PC-9 (cell line): ENCODE measurements around the gene PGAM5. TPM values are rescaled to one million over a fixed set of nuclear protein-coding genes. Genes with fewer than 3 reads are reported as not detected.
A peak's percentile ranks its signal among the peaks of the same experiment; 100 is the strongest.

ENCODE experiments used
- BruUV-seq: library from RNA; stranded (reverse); fragments of 400-500 nt; replicated peaks from 2 replicates; lab custom pipeline; 2021; lab: Mats Ljungman, UMichigan
- CTCF ChIA-PET: fragments of 300-600 bp; sonication (Branson Sonifier 250); formaldehyde crosslinking; loops from one replicate; lab custom pipeline; 2022; ENCODE audit warnings: antibody characterized with exemption; lab: Charles Lee
- POLR2A ChIA-PET: fragments of 300-600 bp; sonication (Branson Sonifier 250); formaldehyde crosslinking; loops from one replicate; lab custom pipeline; 2022; ENCODE audit warnings: antibody characterized with exemption; ENCODE audit not compliant: unreplicated experiment; lab: Charles Lee
- DNase-seq, 2 experiments: peaks; one replicate each; pipeline versions ENCODE4 v3.0.0 to v3.0.0-alpha.2; 2015 to 2022; ENCODE audit warnings: mixed read lengths in 1 of 2
- H2AFZ ChIP-seq: fragments of 200-600 bp; sonication (generic); 2 replicates; pipeline ENCODE4 v1.8.1; 2017; ENCODE audit warnings: antibody characterized with exemption
- H3F3A ChIP-seq: fragments of 200-600 bp; sonication (generic); 2 replicates; pipeline ENCODE4 v1.8.1; 2017; ENCODE audit warnings: antibody characterized with exemption, mild to moderate bottlenecking, low read depth; ENCODE audit not compliant: insufficient read depth
- H3K27ac ChIP-seq: fragments of 200-600 bp; sonication (generic); 2 replicates; pipeline ENCODE4 v1.6.1; 2016; ENCODE audit warnings: mixed run types
- H3K27me3 ChIP-seq: fragments of 200-600 bp; sonication (generic); 2 replicates; pipeline ENCODE4 v1.6.1; 2016; ENCODE audit warnings: low read depth, mixed run types; ENCODE audit not compliant: insufficient read depth
- H3K36me3 ChIP-seq: fragments of 200-600 bp; sonication (generic); 2 replicates; pipeline ENCODE4 v1.6.1; 2016; ENCODE audit warnings: low read depth, mixed run types
- H3K4me1 ChIP-seq: fragments of 200-600 bp; sonication (generic); replicated peaks from 2 replicates; pipeline ENCODE4 v1.6.1; 2016; ENCODE audit warnings: mixed run types; ENCODE audit not compliant: insufficient read depth
- H3K4me2 ChIP-seq: fragments of 200-600 bp; sonication (generic); 2 replicates; pipeline ENCODE4 v1.6.1; 2017; ENCODE audit warnings: mixed run types
- H3K4me3 ChIP-seq: fragments of 200-600 bp; sonication (generic); 2 replicates; pipeline ENCODE4 v1.6.1; 2016; ENCODE audit warnings: mixed run types
- H3K79me2 ChIP-seq: fragments of 200-600 bp; sonication (generic); 2 replicates; pipeline ENCODE4 v1.6.1; 2017; ENCODE audit warnings: low read depth, mixed run types
- H3K9me2 ChIP-seq: fragments of 200-600 bp; sonication (generic); 2 replicates; pipeline ENCODE4 v1.8.1; 2017; ENCODE audit warnings: mild to moderate bottlenecking; ENCODE audit not compliant: insufficient read depth
- H3K9me3 ChIP-seq: fragments of 200-600 bp; sonication (generic); 2 replicates; pipeline ENCODE4 v1.8.1; 2016; ENCODE audit warnings: low read depth; ENCODE audit not compliant: insufficient read depth
- H4K20me1 ChIP-seq: fragments of 200-600 bp; sonication (generic); 2 replicates; pipeline ENCODE4 v1.8.1; 2017; ENCODE audit not compliant: insufficient read depth
- CTCF ChIP-seq: fragments of 200-600 bp; sonication (generic); conservative IDR thresholded peaks from 2 replicates; pipeline ENCODE4 v1.6.1; 2017; ENCODE audit warnings: mixed run types, antibody characterized with exemption, mild to moderate bottlenecking, moderate library complexity
- EZH2 ChIP-seq: fragments of 200-600 bp; sonication (generic); IDR thresholded peaks from 2 replicates; pipeline ENCODE4 v1.8.0; 2017; ENCODE audit warnings: antibody characterized with exemption, low read depth
- intact Hi-C: fragments of 100-400 bp; cut with micrococcal nuclease; formaldehyde crosslinking; loops from one replicate; pipeline ENCODE4 v1.10.0; 2022; ENCODE audit not compliant: unreplicated experiment
- total RNA-seq: library from RNA; stranded (reverse); gene quantifications from 2 replicates; pipeline ENCODE4 v1.2.3, GENCODE V29; 2021

Gene PGAM5
- total RNA-seq, 1 experiment from 2014 or later: 59.0 TPM

- H3F3A ChIP-seq: peaks cover 26% of the 10 kb centered on the region
- peak overlapping the region; percentile 61 for H3K27ac ChIP-seq
- no peak for TF ChIP-seq EZH2
- TF ChIP-seq CTCF: no peak
- peak overlapping the region; percentile 85 for H3K4me2 ChIP-seq
- no peak for DNase-seq
- peaks cover 58% of the 10 kb centered on the region for H3K79me2 ChIP-seq
- H3K4me1 ChIP-seq: peaks cover 19% of the 10 kb centered on the region
- intact Hi-C loops: no loop called here
- BruUV-seq: TSS peak; percentile 76
- peak overlapping the region; percentile 98 for H2AFZ ChIP-seq
- H3K4me3 ChIP-seq: peak overlapping the region; percentile 100
- H3K9me3 ChIP-seq: no peaks in the 10 kb centered on the region
- no peaks in the 10 kb centered on the region for H3K27me3 ChIP-seq
- CTCF ChIA-PET: no interaction called here
- H3K9me2 ChIP-seq: no peaks in the 10 kb centered on the region
- peaks cover 28% of the 10 kb centered on the region for H4K20me1 ChIP-seq
- POLR2A ChIA-PET: no interaction called here
- H3K36me3 ChIP-seq: peaks cover 23% of the 10 kb centered on the region; the same call in 1 of the 2 replicates
These were observed 618 bp upstream of the PGAM5 start for GRCh38 chr12:132710043-132710404.

GRCh38 chr12:132711080-132711843 lies 620 bp downstream of the PGAM5 start:
- TF ChIP-seq EZH2: no peak
- no peak for TF ChIP-seq CTCF
- intact Hi-C loops: no loop called here

GRCh38 chr12:132713123-132713522 lies 2.5 kb downstream of the PGAM5 start:
- H3K27ac ChIP-seq: no peak overlapping the region
- no TSS peak for BruUV-seq
- CTCF ChIA-PET: no interaction called here
- intact Hi-C loops: no loop called here
- peak overlapping the region; percentile 85; the same call in 1 of the 2 replicates for H3K4me2 ChIP-seq
- no peak overlapping the region for H2AFZ ChIP-seq
- H3K4me3 ChIP-seq: no peak overlapping the region
- TF ChIP-seq EZH2 (no peak), CTCF (no peak)
- peaks cover 26% of the 10 kb centered on the region for H3F3A ChIP-seq
- no peaks in the 10 kb centered on the region for H3K9me2 ChIP-seq
- H3K4me1 ChIP-seq: peaks cover 19% of the 10 kb centered on the region
- H3K36me3 ChIP-seq: peaks cover 19% of the 10 kb centered on the region; the same call in 1 of the 2 replicates
- no peaks in the 10 kb centered on the region for H3K9me3 ChIP-seq
- DNase-seq: no peak
- peaks cover 46% of the 10 kb centered on the region for H4K20me1 ChIP-seq
- H3K79me2 ChIP-seq: peaks cover 58% of the 10 kb centered on the region
- POLR2A ChIA-PET: no interaction called here
- no peaks in the 10 kb centered on the region for H3K27me3 ChIP-seq

More at GRCh38 chr12:132711080-132711843, 620 bp downstream of the PGAM5 start:
- Histone ChIP-seq H3K9me2 (no peaks in the 10 kb centered on the region), H3K4me2 (peak overlapping the region; percentile 85), H4K20me1 (peaks cover 31% of the 10 kb centered on the region), H3F3A (peaks cover 31% of the 10 kb centered on the region), H3K4me1 (peaks cover 19% of the 10 kb centered on the region), H3K27ac (no peak overlapping the region), H3K36me3 (peaks cover 23% of the 10 kb centered on the region; the same call in 1 of the 2 replicates), H3K4me3 (peak overlapping the region; percentile 100), H2AFZ (peak overlapping the region; percentile 78), H3K9me3 (no peaks in the 10 kb centered on the region), H3K79me2 (peaks cover 58% of the 10 kb centered on the region), H3K27me3 (no peaks in the 10 kb centered on the region)
- BruUV-seq: TSS peak; percentile 44
- peak in 1 of 2 experiments; percentile 29 for DNase-seq
- ChIA-PET POLR2A (no interaction called here), CTCF (no interaction called here)
